MCF 10A (cell line): Measurements from ENCODE around the gene ZNF488. TPM values are rescaled to one million over a fixed set of nuclear protein-coding genes. Genes with fewer than 3 reads are reported as not detected.

Source experiments
- BruUV-seq: library from RNA; stranded (reverse); fragments of 400-500 nt; replicated peaks from 2 replicates; lab custom pipeline; 2021; lab: Mats Ljungman, UMichigan
- CTCF ChIA-PET: fragments of 300-600 bp; sonication (Branson Sonifier 250); formaldehyde crosslinking; extraction: SDS; loops from one replicate; lab custom pipeline; 2021; ENCODE audit warnings: antibody characterized with exemption, inconsistent platforms; lab: Yijun Ruan, JAX
- POLR2A ChIA-PET: fragments of 300-600, 350-650 bp; sonication (Branson Sonifier 250); formaldehyde crosslinking; extraction: SDS; loops from one replicate; lab custom pipeline; 2020; ENCODE audit warnings: antibody characterized with exemption, inconsistent platforms; lab: Yijun Ruan, JAX
- DNase-seq: peaks from one replicate; pipeline ENCODE4 v3.0.0-alpha.2; 2018; ENCODE audit not compliant: unreplicated experiment
- H3K27ac Mint-ChIP-seq: one replicate; pipeline ENCODE4 v1.8.0; 2022; ENCODE audit warnings: mild to moderate bottlenecking, low read depth, mixed read lengths; ENCODE audit not compliant: unreplicated experiment
- H3K27me3 Mint-ChIP-seq: one replicate; pipeline ENCODE4 v1.8.0; 2022; ENCODE audit warnings: mixed read lengths; ENCODE audit not compliant: insufficient read depth, unreplicated experiment
- H3K36me3 Mint-ChIP-seq: one replicate; pipeline ENCODE4 v1.8.0; 2022; ENCODE audit warnings: mild to moderate bottlenecking, moderate library complexity, mixed read lengths; ENCODE audit not compliant: insufficient read depth, unreplicated experiment
- H3K4me1 Mint-ChIP-seq: one replicate; pipeline ENCODE4 v1.8.0; 2022; ENCODE audit warnings: mixed read lengths; ENCODE audit not compliant: insufficient read depth, unreplicated experiment
- H3K4me3 Mint-ChIP-seq: one replicate; pipeline ENCODE4 v1.8.0; 2022; ENCODE audit warnings: mild to moderate bottlenecking, moderate library complexity, mixed read lengths; ENCODE audit not compliant: unreplicated experiment
- H3K9me3 Mint-ChIP-seq: one replicate; pipeline ENCODE4 v1.8.0; 2022; ENCODE audit warnings: mixed read lengths; ENCODE audit not compliant: unreplicated experiment
- intact Hi-C: fragments of 100-400 bp; cut with micrococcal nuclease; formaldehyde crosslinking; loops from 2 replicates; pipeline ENCODE4 v1.14.1; 2022
- total RNA-seq: library from RNA; stranded (reverse); gene quantifications from 2 replicates; pipeline ENCODE4 v1.2.3, GENCODE V29; 2022
- TF ChIP-seq, protein P1 (sequence below): fragments of 200-600 bp; IDR thresholded peaks from one replicate; pipeline ENCODE4 v1.8.0; 2022; ENCODE audit warnings: antibody characterized with exemption, mild to moderate bottlenecking; ENCODE audit not compliant: unreplicated experiment

ZNF488 gene
- total RNA-seq, 1 experiment from 2014 or later, result 0.12 TPM

DNA sequence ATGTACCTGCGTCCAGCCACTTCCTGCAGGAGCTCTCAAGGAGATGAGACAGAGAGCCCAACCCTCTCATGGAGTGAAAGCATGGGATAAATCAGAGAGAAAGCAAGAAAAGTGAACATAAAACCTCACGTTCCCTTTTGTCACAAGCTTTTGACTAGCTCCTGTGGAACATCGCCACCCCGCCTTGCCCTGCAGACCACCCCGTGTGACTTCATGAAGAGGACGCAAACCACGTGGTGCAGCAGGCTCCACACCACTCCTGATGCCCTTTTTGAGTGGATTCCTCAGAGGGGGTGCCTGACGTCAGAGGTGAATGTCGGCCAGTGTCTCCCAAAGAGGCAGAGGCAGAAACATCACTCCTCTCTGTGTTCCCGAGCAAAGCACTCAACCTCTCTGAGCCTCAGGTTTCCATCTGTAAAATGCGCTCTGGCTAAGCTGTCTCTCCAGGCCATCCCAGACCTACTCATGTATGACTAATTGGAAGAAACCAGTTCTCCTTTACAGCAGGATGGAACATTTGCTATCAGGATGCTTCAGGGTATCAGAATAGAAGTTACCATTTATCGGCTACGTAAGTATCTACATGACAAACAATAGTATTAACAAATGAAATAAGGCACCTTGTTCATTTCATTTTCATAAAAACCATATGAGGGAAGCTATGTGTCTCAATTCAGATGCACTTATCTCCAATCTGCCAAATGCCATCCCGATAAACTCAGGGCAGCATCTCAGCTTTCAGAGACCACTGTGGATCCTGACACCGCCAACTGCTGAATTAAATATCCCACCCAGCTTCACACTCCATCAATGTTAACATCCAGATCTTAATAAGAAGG, 5.3 kb downstream of the ZNF488 start:
- H3K4me3 Mint-ChIP-seq, result no peak overlapping the region
- intact Hi-C loops, result no loop called here
- H3K27me3 Mint-ChIP-seq, result peaks cover 52% of the 10 kb centered on the region
- POLR2A ChIA-PET, result interaction anchor here (0.6 to 2.1 kb wide), 3 partner anchors 17 to 40 kb away, joined by 3 to 10 read pairs (median 6); no protein-coding TSS in a partner anchor
- no peaks in the 10 kb centered on the region for H3K36me3 Mint-ChIP-seq
- H3K27ac Mint-ChIP-seq, result no peak overlapping the region
- H3K4me1 Mint-ChIP-seq, result peaks cover 16% of the 10 kb centered on the region
- CTCF ChIA-PET, result interaction anchor here (0.6 to 1.0 kb wide), 3 partner anchors 17 to 63 kb away, joined by 3 to 7 read pairs (median 4); no protein-coding TSS in a partner anchor
- BruUV-seq, result no TSS peak
- H3K9me3 Mint-ChIP-seq, result no peaks in the 10 kb centered on the region
- TF ChIP-seq, protein P1, sequence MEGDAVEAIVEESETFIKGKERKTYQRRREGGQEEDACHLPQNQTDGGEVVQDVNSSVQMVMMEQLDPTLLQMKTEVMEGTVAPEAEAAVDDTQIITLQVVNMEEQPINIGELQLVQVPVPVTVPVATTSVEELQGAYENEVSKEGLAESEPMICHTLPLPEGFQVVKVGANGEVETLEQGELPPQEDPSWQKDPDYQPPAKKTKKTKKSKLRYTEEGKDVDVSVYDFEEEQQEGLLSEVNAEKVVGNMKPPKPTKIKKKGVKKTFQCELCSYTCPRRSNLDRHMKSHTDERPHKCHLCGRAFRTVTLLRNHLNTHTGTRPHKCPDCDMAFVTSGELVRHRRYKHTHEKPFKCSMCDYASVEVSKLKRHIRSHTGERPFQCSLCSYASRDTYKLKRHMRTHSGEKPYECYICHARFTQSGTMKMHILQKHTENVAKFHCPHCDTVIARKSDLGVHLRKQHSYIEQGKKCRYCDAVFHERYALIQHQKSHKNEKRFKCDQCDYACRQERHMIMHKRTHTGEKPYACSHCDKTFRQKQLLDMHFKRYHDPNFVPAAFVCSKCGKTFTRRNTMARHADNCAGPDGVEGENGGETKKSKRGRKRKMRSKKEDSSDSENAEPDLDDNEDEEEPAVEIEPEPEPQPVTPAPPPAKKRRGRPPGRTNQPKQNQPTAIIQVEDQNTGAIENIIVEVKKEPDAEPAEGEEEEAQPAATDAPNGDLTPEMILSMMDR, result no peak
- DNase-seq, result no peak

DNA sequence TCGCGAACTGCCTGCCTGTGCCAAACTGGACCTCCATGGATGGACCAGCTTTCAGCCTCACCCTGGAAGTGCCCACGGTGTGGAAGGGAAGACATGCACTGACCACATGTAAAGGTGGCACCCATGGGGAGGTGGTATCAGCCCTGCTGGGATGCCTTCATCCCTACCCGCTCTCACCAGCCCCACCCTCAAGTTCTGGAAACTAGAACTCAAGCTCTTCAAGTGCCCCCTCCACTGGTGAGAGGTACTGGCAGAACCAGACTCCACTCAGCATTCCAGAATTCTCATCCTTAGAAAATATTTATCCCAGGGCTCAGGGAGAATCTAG, 5.9 kb downstream of the ZNF488 start:
- DNase-seq, result no peak
- no peaks in the 10 kb centered on the region for H3K36me3 Mint-ChIP-seq
- H3K4me1 Mint-ChIP-seq, result peaks cover 10% of the 10 kb centered on the region
- ChIA-PET CTCF (interaction anchor here (0.6 to 2.2 kb wide), 2 partner anchors 14 to 62 kb away, joined by 4 to 5 read pairs; no protein-coding TSS in a partner anchor), POLR2A (interaction anchor here (1.5 to 2.1 kb wide), 2 partner anchors 10 to 17 kb away, joined by 6 to 10 read pairs; no protein-coding TSS in a partner anchor)
- no peak overlapping the region for H3K4me3 Mint-ChIP-seq
- intact Hi-C loops, result no loop called here
- TF ChIP-seq, protein P1, result no peak
- BruUV-seq, result no TSS peak
- no peak overlapping the region for H3K27ac Mint-ChIP-seq
- peaks cover 52% of the 10 kb centered on the region for H3K27me3 Mint-ChIP-seq
- no peaks in the 10 kb centered on the region for H3K9me3 Mint-ChIP-seq

DNA sequence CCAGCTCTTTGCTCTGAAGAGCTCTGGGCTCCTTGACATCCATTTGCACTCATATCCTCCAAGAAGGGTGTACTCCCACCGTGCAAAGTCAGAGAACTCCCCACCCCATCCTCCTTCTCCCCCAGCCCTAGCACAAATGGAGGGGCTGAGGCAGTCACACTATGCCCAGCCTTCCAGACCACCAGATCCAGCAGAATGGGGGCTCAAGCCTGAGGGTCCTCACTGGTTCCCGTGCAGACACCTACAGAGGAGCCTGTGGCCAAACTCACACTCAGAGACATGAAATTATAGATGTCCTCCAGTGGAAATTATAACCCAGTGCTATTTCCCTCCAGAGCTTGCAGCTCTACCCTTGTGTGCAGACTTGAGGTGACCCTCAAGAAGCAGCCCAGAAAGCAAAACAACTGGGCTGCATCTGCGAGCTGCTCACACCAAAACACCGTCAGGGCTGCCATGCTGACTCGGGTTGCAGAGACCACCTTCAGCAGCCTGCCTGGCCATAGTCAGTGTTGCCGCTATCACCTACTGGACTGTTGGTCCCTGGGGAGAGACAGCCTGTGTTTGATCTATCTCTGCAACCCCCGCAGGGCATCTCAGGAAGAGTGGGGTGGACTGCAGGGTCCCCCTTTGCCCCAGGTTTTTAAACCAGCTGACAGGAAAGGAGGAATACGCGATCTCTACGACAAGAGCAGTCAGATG, 7.4 kb downstream of the ZNF488 start:
- intact Hi-C loops, result no loop called here
- H3K36me3 Mint-ChIP-seq, result no peaks in the 10 kb centered on the region
- ChIA-PET CTCF (interaction anchor here (0.5 to 2.2 kb wide), 8 partner anchors 13 to 1231 kb away, joined by 3 to 6 read pairs (median 4); no protein-coding TSS in a partner anchor), POLR2A (interaction anchor here (1.2 to 2.1 kb wide), 3 partner anchors 8 to 19 kb away, joined by 3 to 10 read pairs (median 6); no protein-coding TSS in a partner anchor)
- no peaks in the 10 kb centered on the region for H3K9me3 Mint-ChIP-seq
- BruUV-seq, result no TSS peak
- peaks cover 52% of the 10 kb centered on the region for H3K27me3 Mint-ChIP-seq
- H3K4me1 Mint-ChIP-seq, result peaks cover 8% of the 10 kb centered on the region
- no peak overlapping the region for H3K4me3 Mint-ChIP-seq
- H3K27ac Mint-ChIP-seq, result no peak overlapping the region
- TF ChIP-seq, protein P1, result no peak
- no peak for DNase-seq
